T-helper 17 cell (primary cell): Measurements from ENCODE around the gene LPGAT1. TPM values are rescaled to one million over a fixed set of nuclear protein-coding genes. Genes with fewer than 3 reads are reported as not detected.
"Not testable (repeated sequence)": the region's sequence is repeated elsewhere in the genome, so short reads cannot be mapped to it uniquely, and the experiment has no call there.

ENCODE experiments used
- ATAC-seq: fragments of 150-1000 bp; cut with Tn5 transposase; 2 replicates; pipeline ENCODE4 v1.10.0; 2021; ENCODE audit warnings: mild to moderate bottlenecking, moderate library complexity
- DNase-seq, 3 donors: peaks; one replicate each; pipeline versions ENCODE4 v3.0.0 to v3.0.0-alpha.2; 2020 to 2021
- H3K9me3 ChIP-seq: one replicate; pipeline ENCODE4 v1.7.0; 2013; ENCODE audit warnings: low read length, mild to moderate bottlenecking; ENCODE audit not compliant: control insufficient read depth, poor library complexity, severe bottlenecking
- H3K27ac Mint-ChIP-seq: one replicate; pipeline ENCODE4 v1.8.0; 2022; ENCODE audit warnings: mild to moderate bottlenecking, moderate library complexity, mixed read lengths
- H3K27me3 Mint-ChIP-seq: one replicate; pipeline ENCODE4 v1.8.0; 2022; ENCODE audit warnings: mixed read lengths
- H3K36me3 Mint-ChIP-seq: one replicate; pipeline ENCODE4 v1.8.0; 2022; ENCODE audit warnings: low read depth, mixed read lengths
- H3K4me1 Mint-ChIP-seq: one replicate; pipeline ENCODE4 v1.8.0; 2022; ENCODE audit warnings: mild to moderate bottlenecking, mixed read lengths
- H3K4me3 Mint-ChIP-seq: one replicate; pipeline ENCODE4 v1.8.0; 2022; ENCODE audit warnings: mild to moderate bottlenecking, moderate library complexity, mixed read lengths
- total RNA-seq, 4 donors: library from RNA in 2 of 4; stranded (reverse) in 2 of 4; gene quantifications; one replicate each; pipeline ENCODE4 v1.2.3 and lab custom pipeline; 2022 to 2026

Gene LPGAT1
- total RNA-seq, 2 donors from 2014 or later, result 35.0 to 42.9 TPM

DNA sequence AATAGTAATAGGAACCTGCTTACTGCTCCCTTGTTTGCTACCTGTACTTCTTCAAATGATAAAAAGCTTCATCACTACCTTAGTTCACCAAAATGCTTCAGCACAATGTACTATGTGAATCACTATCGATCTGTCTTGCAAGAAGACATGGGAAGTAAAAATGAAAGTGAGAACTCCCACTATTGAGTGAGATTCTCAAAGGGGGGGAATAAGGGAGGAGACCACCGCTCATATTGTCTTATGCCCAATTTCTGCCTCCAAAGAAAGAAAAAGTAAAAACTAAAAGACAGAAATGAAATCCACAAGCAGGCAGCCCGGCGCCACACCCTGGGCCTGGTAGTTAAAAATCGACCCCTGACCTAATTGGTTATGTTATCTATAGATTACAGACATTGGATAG, 136.7 kb downstream of the LPGAT1 start:
- not testable (repeated sequence) for H3K27me3 Mint-ChIP-seq, H3K9me3 ChIP-seq, H3K4me1 Mint-ChIP-seq, H3K27ac Mint-ChIP-seq, ATAC-seq, H3K4me3 Mint-ChIP-seq, H3K36me3 Mint-ChIP-seq, DNase-seq

Other genes starting within 250 kb of the LPGAT1 start
- gene NEK2, start 155.1 kb downstream of the LPGAT1 start, total RNA-seq, result 1 to 10 TPM in 1 of 2 donors, under 1 TPM in 1; 0.32 to 1.6 TPM
- 1 to 10 TPM; 9.2 to 9.5 TPM for gene INTS7, start 204.8 kb upstream of the LPGAT1 start, total RNA-seq
- 1 to 10 TPM in 1 of 2 donors, under 1 TPM in 1; 0.72 to 1.7 TPM for gene DTL, start 205.0 kb upstream of the LPGAT1 start, total RNA-seq